Measurements from ENCODE around the gene SNF8. TPM values are rescaled to one million over a fixed set of nuclear protein-coding genes. Genes with fewer than 3 reads are reported as not detected.
A peak's percentile ranks its signal among the peaks of the same experiment; 100 is the strongest.

The SNF8 gene
- total RNA-seq, 1 experiment from 2014 or later: 129 TPM

DNA sequence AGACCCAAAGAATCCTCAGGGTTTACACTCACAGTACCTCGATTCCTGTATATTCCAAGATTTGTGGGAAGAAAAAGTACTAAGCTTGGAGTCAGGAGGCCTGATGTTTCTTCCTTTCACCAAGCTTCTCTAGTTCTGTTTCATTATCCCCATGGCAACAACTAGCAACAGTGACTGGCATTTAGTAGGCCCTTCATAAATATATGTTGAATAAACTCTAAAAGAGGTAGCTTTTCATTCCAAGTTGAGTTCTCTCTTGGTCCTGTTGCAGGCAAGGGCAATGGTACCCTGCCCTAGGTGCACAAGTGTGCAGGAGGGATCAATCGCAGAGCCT lies 37.0 kb downstream of the SNF8 start:
- Histone ChIP-seq H3K14ac (ENCODE audit: insufficient read depth, low read length) (peak overlapping the region; percentile 97; the same call in 1 of the 2 replicates), H2BK12ac (ENCODE audit: insufficient read length, low read depth, low read length) (peak overlapping the region; percentile 46), H3K79me2 (ENCODE audit: insufficient read depth, low read length) (peaks cover 27% of the 10 kb centered on the region), H3K23ac (ENCODE audit: insufficient read length, low read depth, low read length) (no peak overlapping the region), H2BK15ac (ENCODE audit: low read depth, low read length) (0 out of 2 replicates have a peak overlapping the region, but pooled peaks have one; percentile 72), H4K20me1 (ENCODE audit: control insufficient read depth, insufficient read depth, insufficient read length) (peaks cover 2% of the 10 kb centered on the region), H2BK120ac (ENCODE audit: low read depth, low read length, poor library complexity, severe bottlenecking) (no peak overlapping the region), H3K27me3 (ENCODE audit: insufficient read depth, low read length) (no peaks in the 10 kb centered on the region), H3K4me1 (ENCODE audit: insufficient read depth, low read length) (peaks cover 7% of the 10 kb centered on the region; the same call in 1 of the 2 replicates), H3K27ac (ENCODE audit: insufficient read length, low read depth, low read length) (peak overlapping the region; percentile 87), H2BK5ac (ENCODE audit: insufficient read length, low read length) (peak overlapping the region; percentile 80), H2AFZ (ENCODE audit: low read length) (no peak overlapping the region), H3K4me2 (ENCODE audit: insufficient read depth, insufficient read length, low read length) (peak overlapping the region; percentile 95), H3K9me3 (ENCODE audit: control insufficient read depth, low read depth, low read length) (no peaks in the 10 kb centered on the region), H3K4ac (ENCODE audit: low read depth, low read length) (no peak overlapping the region), H4K91ac (ENCODE audit: insufficient read length, low read depth, low read length) (no peak overlapping the region), H3K9ac (ENCODE audit: extremely low read depth, insufficient read length, low read length) (peak overlapping the region; percentile 73), H4K5ac (ENCODE audit: insufficient read length, low read depth, low read length) (peak overlapping the region; percentile 56), H4K8ac (replicated peaks; ENCODE audit: insufficient read length, low read depth, low read length) (no peak overlapping the region), H3K79me1 (ENCODE audit: insufficient read depth, low read depth, low read length, poor library complexity, severe bottlenecking) (peaks cover 9% of the 10 kb centered on the region), H2AK5ac (ENCODE audit: insufficient read length, low read length) (no peak overlapping the region), H3T11ph (ENCODE audit: low read length) (no peak overlapping the region), H2BK20ac (ENCODE audit: low read depth, low read length, poor library complexity, severe bottlenecking) (no peak overlapping the region), H3K56ac (ENCODE audit: insufficient read length, low read depth, low read length) (peak overlapping the region; percentile 85), H3K23me2 (ENCODE audit: insufficient read length, low read depth, low read length, poor library complexity, severe bottlenecking) (peaks cover 7% of the 10 kb centered on the region), H3K18ac (ENCODE audit: insufficient read length, low read depth, low read length) (peak overlapping the region; percentile 91)
- H3K9me3 Mint-ChIP-seq: no peaks in the 10 kb centered on the region
- no peaks in the 10 kb centered on the region for H3K27me3 Mint-ChIP-seq (ENCODE audit: low read depth)
- H3K36me3 Mint-ChIP-seq (ENCODE audit: insufficient read depth in 1 of 3, low read depth in 3 of 3): peaks cover 20 to 33% (median 32%) of the 10 kb centered on the region in 3 experiments
- peak overlapping the region; percentile 89 to 93 for H3K4me3 Mint-ChIP-seq
- peaks cover 25 to 26% of the 10 kb centered on the region in 2 experiments for H3K4me1 Mint-ChIP-seq
- DNase-seq: no peak
- TF ChIP-seq, protein P1, sequence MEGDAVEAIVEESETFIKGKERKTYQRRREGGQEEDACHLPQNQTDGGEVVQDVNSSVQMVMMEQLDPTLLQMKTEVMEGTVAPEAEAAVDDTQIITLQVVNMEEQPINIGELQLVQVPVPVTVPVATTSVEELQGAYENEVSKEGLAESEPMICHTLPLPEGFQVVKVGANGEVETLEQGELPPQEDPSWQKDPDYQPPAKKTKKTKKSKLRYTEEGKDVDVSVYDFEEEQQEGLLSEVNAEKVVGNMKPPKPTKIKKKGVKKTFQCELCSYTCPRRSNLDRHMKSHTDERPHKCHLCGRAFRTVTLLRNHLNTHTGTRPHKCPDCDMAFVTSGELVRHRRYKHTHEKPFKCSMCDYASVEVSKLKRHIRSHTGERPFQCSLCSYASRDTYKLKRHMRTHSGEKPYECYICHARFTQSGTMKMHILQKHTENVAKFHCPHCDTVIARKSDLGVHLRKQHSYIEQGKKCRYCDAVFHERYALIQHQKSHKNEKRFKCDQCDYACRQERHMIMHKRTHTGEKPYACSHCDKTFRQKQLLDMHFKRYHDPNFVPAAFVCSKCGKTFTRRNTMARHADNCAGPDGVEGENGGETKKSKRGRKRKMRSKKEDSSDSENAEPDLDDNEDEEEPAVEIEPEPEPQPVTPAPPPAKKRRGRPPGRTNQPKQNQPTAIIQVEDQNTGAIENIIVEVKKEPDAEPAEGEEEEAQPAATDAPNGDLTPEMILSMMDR (conservative IDR thresholded peaks at IDR 0.05): no peak
- peak overlapping the region; percentile 97 to 98 (median 98) for H3K27ac Mint-ChIP-seq
- no CpG with 5 or more reads among the region's 2 CpGs for WGBS (ENCODE audit: extremely low coverage, insufficient read length, low lambda C conversion rate)
